Liver (tissue), 3 donors: ENCODE results near the gene TEAD2.

Experiments used
- ATF3 ChIP-seq: IDR thresholded peaks from 2 replicates; pipeline ENCODE4 v1.6.1; 2016; ENCODE audit warnings: antibody characterized with exemption
- CTCF ChIP-seq: fragments of 150-350 bp; IDR thresholded peaks from 2 replicates; pipeline ENCODE4 v1.5.1; 2017; ENCODE audit warnings: improper control_type of control experiment, low read depth, low read length; ENCODE audit not compliant: missing input control
- FOXA1 ChIP-seq: IDR thresholded peaks from 2 replicates; pipeline ENCODE4 v1.6.1; 2016; ENCODE audit warnings: antibody characterized with exemption
- GABPA ChIP-seq, 2 donors: IDR thresholded peaks in 1 of 2; conservative IDR thresholded peaks in 1 of 2; 2 replicates each; pipeline ENCODE4 v1.6.1; 2016; ENCODE audit warnings: antibody characterized with exemption in 2 of 2, mild to moderate bottlenecking in 1 of 2, moderate library complexity in 1 of 2
- JUND ChIP-seq, 2 donors: IDR thresholded peaks; 2 replicates each; pipeline ENCODE4 v1.6.1; 2016; ENCODE audit warnings: antibody characterized with exemption in 2 of 2
- MAX ChIP-seq: IDR thresholded peaks from 2 replicates; pipeline ENCODE4 v1.6.1; 2016; ENCODE audit warnings: antibody characterized with exemption
- RAD21 ChIP-seq, 2 donors: IDR thresholded peaks; 2 replicates each; pipeline ENCODE4 v1.6.1; 2016; ENCODE audit warnings: antibody characterized with exemption in 2 of 2, mild to moderate bottlenecking in 2 of 2
- REST ChIP-seq: IDR thresholded peaks from 2 replicates; pipeline ENCODE4 v1.6.1; 2016; ENCODE audit warnings: antibody characterized with exemption, mild to moderate bottlenecking
- SP1 ChIP-seq: IDR thresholded peaks from 2 replicates; pipeline ENCODE4 v1.6.1; 2018; ENCODE audit warnings: antibody characterized with exemption, mild to moderate bottlenecking
- TAF1 ChIP-seq: conservative IDR thresholded peaks from 2 replicates; pipeline ENCODE4 v1.6.1; 2016; ENCODE audit warnings: antibody characterized with exemption, mild to moderate bottlenecking
- YY1 ChIP-seq: IDR thresholded peaks from 2 replicates; pipeline ENCODE4 v1.6.1; 2016; ENCODE audit warnings: antibody characterized with exemption, mild to moderate bottlenecking
- ZBTB33 ChIP-seq: IDR thresholded peaks from 2 replicates; pipeline ENCODE4 v1.6.1; 2016; ENCODE audit warnings: antibody characterized with exemption
- donor health status: healthy.
- donor health status: healthy.

GRCh38 chr19:49398931-49399330 is 36.7 kb upstream of the TEAD2 start:
- TF ChIP-seq CTCF (no peak), FOXA1 (no peak), REST (no peak), RAD21 (IDR thresholded peaks at IDR 0.05) (no peak), ZBTB33 (no peak), MAX (no peak), YY1 (no peak), GABPA (IDR thresholded peaks at IDR 0.05 in 1 of 2, conservative IDR thresholded peaks at IDR 0.05 in 1 of 2) (no peak), SP1 (no peak), JUND (IDR thresholded peaks at IDR 0.05) (no peak), ATF3 (no peak), TAF1 (no peak)
